Lower lobe of right lung (tissue), 2 donors: ENCODE data around the gene CNR2. TPM values are rescaled to one million over a fixed set of nuclear protein-coding genes. Genes with fewer than 3 reads are reported as not detected.
"Not testable (repeated sequence)": the region's sequence is repeated elsewhere in the genome, so short reads cannot be mapped to it uniquely, and the experiment has no call there.

ENCODE experiments used
- ATAC-seq, 2 donors: fragments of 200-7000 bp; cut with Tn5 transposase; one replicate each; pipeline ENCODE4 v1.9.1; 2020 to 2022; ENCODE audit warnings: mild to moderate bottlenecking in 2 of 2, moderate library complexity in 2 of 2
- DNase-seq: peaks from one replicate; pipeline ENCODE4 v3.0.0-alpha.2; 2020
- H3K27ac ChIP-seq: fragments of 200-600 bp; one replicate; pipeline ENCODE4 v1.8.0; 2022
- H3K27me3 ChIP-seq: fragments of 200-600 bp; one replicate; pipeline ENCODE4 v1.8.0; 2022; ENCODE audit warnings: low read depth
- H3K36me3 ChIP-seq: fragments of 200-600 bp; one replicate; pipeline ENCODE4 v1.8.0; 2022; ENCODE audit warnings: mild to moderate bottlenecking
- H3K4me1 ChIP-seq: fragments of 200-600 bp; one replicate; pipeline ENCODE4 v1.8.0; 2022
- H3K4me3 ChIP-seq: fragments of 200-600 bp; one replicate; pipeline ENCODE4 v1.8.0; 2022; ENCODE audit warnings: mild to moderate bottlenecking
- H3K9me3 ChIP-seq: fragments of 200-600 bp; one replicate; pipeline ENCODE4 v1.8.0; 2022
- CTCF ChIP-seq: fragments of 200-600 bp; IDR thresholded peaks from one replicate; pipeline ENCODE4 v1.8.0; 2022; ENCODE audit warnings: antibody characterized with exemption, mild to moderate bottlenecking
- intact Hi-C: fragments of 100-400 bp; cut with DNase I; formaldehyde crosslinking; loops from one replicate; pipeline ENCODE4 v1.11.0; 2022
- long read RNA-seq: library from polyadenylated mRNA; unstranded; transcript quantifications from one replicate; pipeline ENCODE4 v2.0.0, GENCODE V29; 2021
- total RNA-seq: library from RNA; stranded (reverse); fragmentation: NEBNext Ultra II Directional; extraction: Animal tissue kit (Norgen Biotek cat#: 25700); gene quantifications from one replicate; pipeline ENCODE4 v1.2.1, GENCODE V29; 2021
- donor health status: DM: no; HTN: yes; CAD: no; lungs with severe emphysema.

The CNR2 gene
- total RNA-seq, result not detected
- long read RNA-seq, partial matches to known transcripts, result 0 of 1 reads
- long read RNA-seq, other reads (novel, unspliced or antisense), result 1 of 1 reads

DNA sequence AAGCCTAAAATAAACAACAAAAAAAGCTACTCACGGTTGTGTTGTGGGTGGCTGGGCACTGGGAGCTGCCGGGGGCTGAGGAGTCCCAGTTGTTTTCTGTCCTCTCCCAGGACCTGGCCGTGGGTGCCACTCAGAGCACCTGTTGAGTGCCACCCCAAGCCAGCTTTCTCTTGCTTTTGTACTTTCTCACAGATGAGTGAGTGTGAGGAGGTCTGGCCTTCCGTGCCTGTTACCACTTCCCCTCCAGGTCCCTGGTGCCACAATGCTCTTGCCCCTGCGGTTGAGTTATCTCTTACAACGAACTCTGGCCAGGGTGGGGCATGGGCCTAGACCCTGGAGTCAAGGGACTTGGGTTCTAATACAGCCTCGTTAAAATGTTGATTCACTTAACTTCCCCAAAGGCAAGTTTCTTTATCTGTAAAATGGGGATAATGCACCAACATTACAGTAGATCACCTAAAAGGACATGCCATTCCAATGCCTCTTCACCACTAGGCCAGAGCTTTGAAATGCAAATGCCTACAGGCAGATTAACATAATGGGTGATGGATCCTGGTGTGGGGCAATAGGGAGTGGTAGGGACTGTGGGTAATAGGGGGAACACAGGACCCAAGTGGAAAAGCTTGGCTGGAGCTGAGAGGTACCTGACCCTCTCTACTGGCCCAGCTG is at the start of gene CNR2:
Gene CNR2, minus strand, starts transcription at position 151 of the 669 bp plus-strand sequence. CDS start 37,745 bp downstream, outside the sequence.
- H3K4me3 ChIP-seq, result no peak within 1 kb of the TSS
- intact Hi-C loops, result no loop called here
- H3K27ac ChIP-seq, result no peak within 1 kb of the TSS
- ATAC-seq (no peak), DNase-seq (no peak)
- H3K4me1 ChIP-seq, result no peaks in the 10 kb centered on the region
- H3K9me3 ChIP-seq, result no peaks in the 10 kb centered on the region
- no peaks in the 10 kb centered on the region for H3K27me3 ChIP-seq
- no peak for TF ChIP-seq CTCF
- H3K36me3 ChIP-seq, result no peaks in the 10 kb centered on the region

GRCh38 chr1:23960291-23961020 is 47.3 kb upstream of the CNR2 start:
- H3K4me1 ChIP-seq, result peaks cover 57% of the 10 kb centered on the region
- H3K27me3 ChIP-seq, result no peaks in the 10 kb centered on the region
- H3K9me3 ChIP-seq, result no peaks in the 10 kb centered on the region
- ATAC-seq, result no peak
- peaks cover 32% of the 10 kb centered on the region for H3K36me3 ChIP-seq
- H3K4me3 ChIP-seq, result peak overlapping the region; percentile 69
- intact Hi-C loops, result no loop called here
- no peak for DNase-seq
- TF ChIP-seq CTCF, result no peak
- H3K27ac ChIP-seq, result peak overlapping the region; percentile 98

DNA sequence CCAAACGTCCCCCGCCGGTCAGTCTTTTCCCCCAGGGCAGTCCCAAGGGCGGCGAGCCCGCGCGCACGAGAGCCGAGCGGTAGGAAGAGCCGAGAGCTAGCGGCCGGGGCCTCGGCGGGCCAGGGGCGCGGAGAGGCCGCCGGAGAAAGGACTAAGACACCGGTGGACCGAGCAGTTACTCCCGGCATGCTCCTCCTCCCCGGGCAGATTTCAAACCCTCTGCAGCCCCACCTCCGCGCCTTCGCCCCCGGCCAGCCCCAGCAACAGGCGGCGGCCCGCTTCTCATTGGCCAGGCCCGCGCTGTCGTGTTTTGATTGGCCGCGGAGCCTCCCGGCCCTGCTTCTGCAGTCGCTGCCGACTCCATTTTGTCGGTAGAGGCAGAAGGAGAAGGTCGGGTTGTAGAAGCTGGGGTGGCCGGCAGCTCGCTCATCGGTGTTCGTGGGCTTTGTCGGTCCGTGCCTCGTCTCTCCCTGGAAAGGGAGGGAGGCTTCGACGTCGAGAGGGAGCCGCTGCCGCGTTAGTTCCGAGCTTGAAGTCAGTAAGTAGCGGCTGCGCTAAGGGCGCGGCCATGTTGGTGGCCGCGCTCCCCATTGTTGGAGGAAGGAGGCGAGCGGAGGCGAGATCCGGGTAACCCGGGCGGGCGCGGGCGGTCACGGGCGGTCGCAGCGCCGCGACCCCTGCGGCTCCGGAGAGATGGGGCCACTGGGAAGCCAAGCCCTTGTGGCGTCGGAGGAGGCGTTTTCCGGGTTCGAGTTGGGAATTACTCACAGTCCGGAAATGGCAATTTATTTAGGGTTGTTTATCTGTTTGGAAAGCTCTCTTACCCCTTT is 46.5 kb upstream of the CNR2 start, which contains the start of gene PNRC2:
Gene PNRC2, plus strand, starts transcription at position 368 of the 830 bp plus-strand sequence. CDS start 1,630 bp downstream, outside the sequence.
- Histone ChIP-seq H3K27me3 (no peaks in the 10 kb centered on the region), H3K9me3 (no peaks in the 10 kb centered on the region), H3K4me3 (peak within 1 kb of the TSS; percentile 69), H3K4me1 (peaks cover 57% of the 10 kb centered on the region), H3K27ac (peak within 1 kb of the TSS; percentile 98), H3K36me3 (peaks cover 31% of the 10 kb centered on the region)
- intact Hi-C loops, result no loop called here
- ATAC-seq (peak; percentile 97 to 98), DNase-seq (peak; percentile 97)
- TF ChIP-seq CTCF, result no peak

GRCh38 chr1:23958810-23959460 is 45.8 kb upstream of the CNR2 start:
- H3K27me3 ChIP-seq, result no peaks in the 10 kb centered on the region
- peak overlapping the region; percentile 69 for H3K4me3 ChIP-seq
- intact Hi-C loops, result no loop called here
- H3K27ac ChIP-seq, result peak overlapping the region; percentile 98
- peaks cover 24% of the 10 kb centered on the region for H3K36me3 ChIP-seq
- peak; percentile 88 to 95 for ATAC-seq
- TF ChIP-seq CTCF, result peak; percentile 46
- peak; percentile 96 for DNase-seq
- H3K9me3 ChIP-seq, result no peaks in the 10 kb centered on the region
- H3K4me1 ChIP-seq, result peaks cover 53% of the 10 kb centered on the region

GRCh38 chr1:23958040-23958809 is 45.1 kb upstream of the CNR2 start:
- intact Hi-C loops, H3K9me3 ChIP-seq, H3K27me3 ChIP-seq, ATAC-seq: not testable (repeated sequence)
- H3K4me1 ChIP-seq, result peaks cover 46% of the 10 kb centered on the region
- H3K4me3 ChIP-seq, result peak overlapping the region; percentile 69
- peak overlapping the region; percentile 98 for H3K27ac ChIP-seq
- DNase-seq, result peak; percentile 55
- H3K36me3 ChIP-seq, result peaks cover 17% of the 10 kb centered on the region
